ENCODE results near the gene SPATA12. TPM values are rescaled to one million over a fixed set of nuclear protein-coding genes. Genes with fewer than 3 reads are reported as not detected.

Gene SPATA12
- total RNA-seq, 1 donor: under 0.01 TPM

DNA sequence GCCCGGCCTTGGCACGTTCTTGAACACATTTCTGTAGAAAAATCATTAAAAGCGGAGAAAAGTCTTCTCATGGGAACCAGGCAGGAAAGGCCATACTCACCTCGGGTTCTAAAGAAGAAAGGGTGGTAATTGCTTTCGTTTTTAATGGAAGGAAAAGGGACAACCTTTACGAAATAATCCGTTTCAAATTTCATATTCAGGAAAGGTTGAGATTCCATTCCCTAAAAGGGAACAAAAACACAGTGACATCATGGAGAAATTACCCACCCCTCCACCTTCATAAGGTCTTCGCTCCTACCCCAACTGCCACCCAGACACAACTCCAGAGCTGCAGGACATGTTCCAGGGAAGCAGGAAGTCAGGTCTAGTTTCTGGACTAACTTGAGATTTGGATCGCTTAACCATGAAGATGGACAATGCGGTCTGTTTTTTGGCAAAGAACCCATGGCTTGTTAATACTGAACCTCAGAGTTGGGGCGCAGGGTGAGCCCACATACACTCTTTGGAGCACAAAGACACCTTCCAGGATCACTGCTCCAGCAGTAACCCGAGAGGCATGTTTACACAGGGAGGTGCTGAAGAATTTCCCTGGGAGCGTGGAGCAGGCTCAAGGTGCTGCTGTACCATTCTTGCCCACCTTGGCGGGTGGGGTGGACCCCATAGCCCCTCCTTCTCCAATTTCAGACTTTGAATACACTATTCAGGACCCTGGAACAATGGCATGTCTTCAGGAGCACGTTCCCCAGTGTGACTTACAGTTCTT is 49.2 kb downstream of the SPATA12 start:
- no peak for DNase-seq (ENCODE audit: low read depth in 2 of 3, low spot score in 2 of 3)

DNA sequence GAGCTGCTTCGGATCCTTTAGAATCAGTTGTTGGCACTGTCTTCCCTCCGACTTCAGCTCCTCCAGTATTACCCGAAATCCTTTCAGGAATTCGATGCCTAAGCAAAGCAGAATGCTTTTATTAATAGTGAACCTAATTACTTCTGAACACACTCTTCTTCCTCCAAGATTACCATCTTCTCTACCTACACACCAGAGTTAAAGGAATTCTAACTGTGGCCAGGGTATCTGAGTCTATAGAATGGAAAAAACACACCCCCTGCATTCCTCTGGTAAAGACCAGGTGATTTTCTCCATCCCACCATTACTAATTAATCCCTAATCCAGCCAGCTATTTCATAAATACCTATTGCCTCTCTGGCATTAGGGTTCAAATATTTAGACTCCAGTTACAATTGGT is 49.8 kb downstream of the SPATA12 start:
- no peak for DNase-seq (ENCODE audit: low read depth in 2 of 3, low spot score in 2 of 3)

DNA sequence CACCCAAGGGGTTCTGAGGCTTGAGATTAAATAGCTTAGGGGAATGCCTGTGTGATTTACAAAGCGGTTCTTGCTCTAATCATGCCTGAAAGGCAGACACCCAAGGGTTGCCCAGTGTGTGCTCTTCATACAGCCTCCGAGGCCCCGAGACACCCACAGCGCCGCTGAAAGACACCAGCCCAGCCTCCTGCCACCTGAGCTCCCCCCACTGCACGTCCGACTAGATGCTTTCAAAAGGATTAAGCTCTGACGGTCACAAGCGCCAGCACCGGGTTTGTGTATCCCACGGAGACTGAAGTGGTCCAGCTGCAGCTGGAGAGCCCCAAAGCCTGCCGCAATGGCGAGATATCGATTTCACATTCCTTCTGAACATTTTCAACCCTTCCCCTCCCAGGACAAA is 50.3 kb downstream of the SPATA12 start:
- DNase-seq (ENCODE audit: low read depth in 2 of 3, low spot score in 2 of 3): no peak

DNA sequence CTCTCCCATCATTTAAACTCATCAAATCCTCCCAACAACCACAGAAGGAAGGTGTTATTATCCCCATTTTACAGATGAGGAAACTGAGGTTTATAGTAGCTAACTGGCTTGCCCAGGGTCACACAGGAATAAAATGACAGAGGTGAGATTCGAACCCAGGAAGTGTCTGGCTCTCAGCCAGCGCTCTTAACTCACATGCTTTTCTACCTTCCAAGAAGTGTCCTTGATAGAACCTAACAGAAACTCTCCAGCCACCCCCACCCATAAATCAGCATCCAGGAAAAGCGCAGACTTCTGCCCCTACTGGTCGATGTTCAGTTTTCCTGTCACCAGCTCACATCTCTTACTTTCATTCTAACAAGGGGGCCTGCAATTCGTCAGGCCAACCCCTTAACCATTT is 51.7 kb downstream of the SPATA12 start:
- peak in 2 of 3 donors; percentile 29 to 64 for DNase-seq (ENCODE audit: low read depth in 2 of 3, low spot score in 2 of 3)

DNA sequence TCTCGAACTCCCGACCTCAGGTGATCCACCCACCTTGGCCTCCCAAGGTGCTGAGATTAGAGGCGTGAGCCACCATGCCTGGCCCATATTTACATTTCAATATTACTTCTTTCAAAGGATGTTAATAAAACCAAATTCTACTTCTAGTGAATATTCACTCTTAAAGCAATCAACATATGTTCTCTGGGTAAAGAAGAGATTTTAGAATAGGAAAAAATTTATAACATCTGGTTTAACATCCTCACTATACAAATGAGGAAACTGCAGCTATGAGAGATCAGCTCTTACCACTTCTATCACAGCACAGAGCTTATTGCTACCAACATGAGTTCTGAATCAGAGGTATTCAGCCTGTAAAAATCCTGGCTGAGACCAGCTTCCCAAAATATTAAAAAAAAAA is 56.0 kb downstream of the SPATA12 start:
- DNase-seq (ENCODE audit: low read depth in 2 of 3, low spot score in 2 of 3): no peak

DNA sequence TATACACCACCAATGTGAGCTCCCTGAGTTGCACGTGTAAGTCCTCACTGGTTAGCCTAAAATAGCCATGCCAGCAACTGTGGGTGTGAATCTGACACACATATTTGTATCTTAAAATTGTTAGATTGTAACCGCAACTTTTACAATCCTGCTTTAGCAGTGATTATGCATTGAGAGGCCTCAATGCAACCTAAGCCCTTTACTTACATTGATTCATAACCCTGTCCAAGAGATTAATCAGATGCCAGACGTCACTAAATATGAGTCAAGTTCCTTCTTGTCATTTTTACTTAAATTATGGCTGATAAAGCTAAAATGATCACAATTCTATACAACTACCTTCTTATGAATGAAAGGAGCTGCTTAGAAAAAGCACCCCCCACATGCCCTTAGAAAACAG is 57.8 kb downstream of the SPATA12 start:
- DNase-seq (ENCODE audit: low read depth in 2 of 3, low spot score in 2 of 3): no peak

DNA sequence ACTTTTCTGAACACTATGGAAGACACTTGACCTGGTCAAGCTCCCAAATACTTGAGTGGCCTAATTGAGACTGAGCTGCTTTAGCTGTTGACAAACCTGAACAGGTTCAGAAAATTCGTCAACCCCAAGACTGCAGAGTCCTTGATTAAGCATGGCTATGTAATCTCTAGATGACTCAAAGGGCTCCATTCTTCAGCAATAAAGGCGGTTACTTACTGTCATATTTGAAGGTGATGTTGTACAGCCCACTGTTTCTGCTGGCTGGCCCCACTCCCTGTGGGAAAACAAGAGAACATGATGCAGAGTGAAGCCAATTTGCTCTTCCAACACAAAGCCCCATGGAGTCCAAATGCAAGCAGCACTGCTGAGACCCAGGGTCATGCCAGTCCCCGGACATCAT is 59.6 kb downstream of the SPATA12 start:
- no peak for DNase-seq (ENCODE audit: low read depth in 2 of 3, low spot score in 2 of 3)

DNA sequence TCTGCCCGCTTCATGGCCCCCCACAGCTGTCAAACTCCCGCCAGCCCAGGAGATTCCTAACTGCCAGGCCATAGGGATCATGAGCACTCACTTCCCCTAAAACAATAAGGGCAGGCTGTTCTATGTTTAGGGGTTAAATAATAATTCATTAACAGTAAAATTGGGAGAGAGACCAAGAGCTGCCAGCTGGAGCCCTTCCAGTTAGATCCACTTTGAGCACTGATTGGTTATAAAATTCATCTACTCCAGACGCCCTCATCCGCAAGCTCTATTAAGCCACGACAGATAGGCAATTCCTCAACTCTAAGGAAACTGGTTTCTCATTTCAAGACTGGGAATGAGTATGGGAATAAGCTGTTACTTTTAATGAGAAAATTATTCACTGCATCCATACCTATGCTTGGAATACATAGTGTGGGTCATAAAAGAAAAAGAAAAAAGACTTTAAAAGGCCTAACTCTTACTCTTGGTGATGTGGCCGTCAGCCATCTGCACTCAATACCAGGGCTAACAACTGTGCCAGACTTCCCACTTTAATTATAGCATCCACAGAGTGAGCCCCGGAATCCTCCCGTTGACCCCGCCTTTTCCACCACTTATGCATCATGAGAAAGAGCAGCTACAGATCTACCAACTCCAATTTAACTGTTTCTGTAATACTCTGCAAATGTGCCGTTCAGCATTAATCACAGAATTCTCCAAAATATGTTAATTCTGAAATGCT is 60.1 kb downstream of the SPATA12 start:
- DNase-seq (ENCODE audit: low read depth in 2 of 3, low spot score in 2 of 3): no peak

Other genes with a start within 250 kb of the SPATA12 start
- 0.27 TPM for gene IL17RD, start 104.7 kb downstream of the SPATA12 start, total RNA-seq
- gene HESX1, start 139.3 kb downstream of the SPATA12 start, total RNA-seq: 2.2 TPM
- gene APPL1, start 167.1 kb downstream of the SPATA12 start, total RNA-seq: 36.9 TPM
- gene ASB14, start 232.0 kb downstream of the SPATA12 start, total RNA-seq: not detected